NOMO-1 (cell line): ENCODE results near the gene CAST.
A peak's percentile ranks its signal among the peaks of the same experiment; 100 is the strongest.
"Not testable (repeated sequence)": the region's sequence is repeated elsewhere in the genome, so short reads cannot be mapped to it uniquely, and the experiment has no call there.

Experiments used
- DNase-seq, 2 experiments: peaks; one replicate each; lab custom pipeline; 2025; ENCODE audit not compliant: unreplicated experiment in 2 of 2; lab: John Stamatoyannopoulos, UW

The CAST gene

GRCh38 chr5:96661855-96662724 is at the start of gene CAST:
Gene CAST (plus strand): TSS chr5:96662376. CDS start chr5:96662423, 47 bp downstream.
- DNase-seq, result peak; percentile 85 to 94

GRCh38 chr5:96614110-96614691 is 48.0 kb upstream of the CAST start:
- peak in 1 of 2 experiments; percentile 59 for DNase-seq

GRCh38 chr5:96615223-96615622 is 47.0 kb upstream of the CAST start:
- no peak for DNase-seq

- no peak for DNase-seq
Measured at GRCh38 chr5:96616801-96617200, 45.4 kb upstream of the CAST start.

GRCh38 chr5:96618311-96619016 is 43.7 kb upstream of the CAST start:
- DNase-seq, result not testable (repeated sequence)

GRCh38 chr5:96619946-96620345 is 42.2 kb upstream of the CAST start:
- DNase-seq, result no peak

- no peak for DNase-seq
Measured at GRCh38 chr5:96624596-96624995, 37.6 kb upstream of the CAST start.

- DNase-seq, result no peak
Measured at GRCh38 chr5:96625365-96625764, 36.8 kb upstream of the CAST start.

GRCh38 chr5:96626956-96627355 is 35.2 kb upstream of the CAST start:
- DNase-seq, result no peak

- no peak for DNase-seq
Measured at GRCh38 chr5:96627792-96628398, 34.3 kb upstream of the CAST start.

- no peak for DNase-seq
Measured at GRCh38 chr5:96628406-96628805, 33.8 kb upstream of the CAST start.

GRCh38 chr5:96629774-96630173 is 32.4 kb upstream of the CAST start:
- DNase-seq, result no peak

- DNase-seq, result no peak
Measured at GRCh38 chr5:96633820-96634219, 28.4 kb upstream of the CAST start.

- DNase-seq, result no peak
Measured at GRCh38 chr5:96634881-96635280, 27.3 kb upstream of the CAST start.

- no peak for DNase-seq
Measured at GRCh38 chr5:96636046-96636445, 26.1 kb upstream of the CAST start.

- no peak for DNase-seq
Measured at GRCh38 chr5:96636594-96636993, 25.6 kb upstream of the CAST start.

GRCh38 chr5:96637196-96637595 is 25.0 kb upstream of the CAST start:
- no peak for DNase-seq

- DNase-seq, result no peak
Measured at GRCh38 chr5:96638561-96638960, 23.6 kb upstream of the CAST start.

- no peak for DNase-seq
Measured at GRCh38 chr5:96640696-96641095, 21.5 kb upstream of the CAST start.

GRCh38 chr5:96641368-96642280 is 20.6 kb upstream of the CAST start:
- no peak for DNase-seq
